HuH-7 (cell line): ENCODE data around the gene FREM1.
A peak's percentile ranks its signal among the peaks of the same experiment; 100 is the strongest.
"Not testable (repeated sequence)": the region's sequence is repeated elsewhere in the genome, so short reads cannot be mapped to it uniquely, and the experiment has no call there.

Experiments
- DNase-seq: peaks from one replicate; pipeline ENCODE4 v3.0.0; 2011; ENCODE audit warnings: low spot score

FREM1 gene

GRCh38 chr9:14909961-14910805 lies at the start of gene FREM1:
FREM1 (minus strand) TSS chr9:14910428; CDS start chr9:14868977, 41,451 bp downstream.
- peak; percentile 4 for DNase-seq

- no peak for DNase-seq
Measured at GRCh38 chr9:14958989-14959388, 48.8 kb upstream of the FREM1 start.

- DNase-seq: no peak
Measured at GRCh38 chr9:14957109-14957508, 46.9 kb upstream of the FREM1 start.

- DNase-seq: no peak
Measured at GRCh38 chr9:14956208-14956607, 46.0 kb upstream of the FREM1 start.

- DNase-seq: no peak
Measured at GRCh38 chr9:14945351-14945750, 35.1 kb upstream of the FREM1 start.

- no peak for DNase-seq
Measured at GRCh38 chr9:14941501-14942405, 31.5 kb upstream of the FREM1 start.

- no peak for DNase-seq
Measured at GRCh38 chr9:14939378-14939777, 29.1 kb upstream of the FREM1 start.

GRCh38 chr9:14937216-14937615 lies 27.0 kb upstream of the FREM1 start:
- no peak for DNase-seq

- no peak for DNase-seq
Measured at GRCh38 chr9:14936491-14936890, 26.3 kb upstream of the FREM1 start.

- no peak for DNase-seq
Measured at GRCh38 chr9:14935964-14936363, 25.7 kb upstream of the FREM1 start.

GRCh38 chr9:14935106-14935751 lies 25.0 kb upstream of the FREM1 start:
- DNase-seq: no peak

GRCh38 chr9:14932641-14933040 lies 22.4 kb upstream of the FREM1 start:
- DNase-seq: no peak

GRCh38 chr9:14932231-14932630 lies 22.0 kb upstream of the FREM1 start:
- no peak for DNase-seq

GRCh38 chr9:14926941-14927624 lies 16.9 kb upstream of the FREM1 start:
- DNase-seq: no peak

- no peak for DNase-seq
Measured at GRCh38 chr9:14924230-14925219, 14.3 kb upstream of the FREM1 start.

GRCh38 chr9:14923701-14924100 lies 13.5 kb upstream of the FREM1 start:
- DNase-seq: no peak

GRCh38 chr9:14920805-14921204 lies 10.6 kb upstream of the FREM1 start:
- not testable (repeated sequence) for DNase-seq

- no peak for DNase-seq
Measured at GRCh38 chr9:14913366-14913765, 3.1 kb upstream of the FREM1 start.

GRCh38 chr9:14912859-14913258 lies 2.6 kb upstream of the FREM1 start:
- no peak for DNase-seq

GRCh38 chr9:14911046-14911445 lies 818 bp upstream of the FREM1 start:
- no peak for DNase-seq

- DNase-seq: no peak
Measured at GRCh38 chr9:14909601-14909960, 647 bp downstream of the FREM1 start.
